ENCODE data around the gene PLEKHO1. TPM values are rescaled to one million over a fixed set of nuclear protein-coding genes. Genes with fewer than 3 reads are reported as not detected.
A peak's percentile ranks its signal among the peaks of the same experiment; 100 is the strongest.

The PLEKHO1 gene
- total and polyA plus RNA-seq, 2 of the 4 experiments (the other 2 are of a cell fraction): 51.4 to 56.0 TPM

GRCh38 chr1:150111670-150112069 lies 38.0 kb upstream of the PLEKHO1 start:
- no peak overlapping the region for H3K4me3 ChIP-seq (ENCODE audit: insufficient read depth, low read depth, low read length)
- no peak overlapping the region for H3K56ac ChIP-seq (ENCODE audit: extremely low read depth, insufficient read depth, low read length)
- no peak for DNase-seq
- no peak overlapping the region for H2AFZ ChIP-seq (replicated peaks; ENCODE audit: low read length, poor library complexity)
- H3K23ac ChIP-seq (ENCODE audit: low read depth, low read length): no peak overlapping the region
- CTCF ChIA-PET: no interaction called here
- no peak for ATAC-seq (ENCODE audit: low read depth)
- H4K20me1 ChIP-seq (ENCODE audit: insufficient read depth, low read length): no peaks in the 10 kb centered on the region
- dilution Hi-C loops (cut with HindIII; ENCODE audit: low sequenced_read_pairs, unreplicated experiment) (no loop called here), in situ Hi-C loops (cut with MboI; ENCODE audit: low sequenced_read_pairs) (no loop called here), intact Hi-C loops (cut with micrococcal nuclease) (no loop called here)
- H4K8ac ChIP-seq (ENCODE audit: low read depth in 2 of 2, low read length in 2 of 2): no peak overlapping the region
- no peaks in the 10 kb centered on the region for H3K27me3 ChIP-seq (ENCODE audit: control insufficient read depth, insufficient read depth, low read length)
- H3K4me1 ChIP-seq (ENCODE audit: control insufficient read depth, insufficient read depth, low read length): no peaks in the 10 kb centered on the region
- H3K9me1 ChIP-seq (ENCODE audit: insufficient read depth, low read length): 0 out of 2 replicates have a peak, but pooled peaks cover 3% of the 10 kb centered on the region
- no peak overlapping the region for H2BK15ac ChIP-seq (ENCODE audit: low read depth, low read length)
- H3K9me3 ChIP-seq (ENCODE audit: control insufficient read depth, insufficient read depth, low read length): peaks cover 3% of the 10 kb centered on the region
- H4K5ac ChIP-seq (ENCODE audit: low read depth, low read length): no peak overlapping the region
- H2BK5ac ChIP-seq (ENCODE audit: low read depth, low read length, poor library complexity, severe bottlenecking): no peak overlapping the region
- no peak overlapping the region for H2AK5ac ChIP-seq (ENCODE audit: low read depth, low read length)
- H2BK20ac ChIP-seq (ENCODE audit: low read depth, low read length): no peak overlapping the region
- no peak overlapping the region for H3K18ac ChIP-seq (ENCODE audit: low read depth, low read length)
- no peaks in the 10 kb centered on the region; a peak in 1 of 4 replicates for H3K79me1 ChIP-seq (ENCODE audit: low read depth in 1 of 2, low read length in 2 of 2)
- TF ChIP-seq MXI1 (IDR thresholded peaks at IDR 0.05; ENCODE audit: borderline replicate concordance, low read depth, low read length) (no peak), RFX5 (IDR thresholded peaks at IDR 0.05; ENCODE audit: low read depth, low read length) (no peak), BHLHE40 (IDR thresholded peaks at IDR 0.05; ENCODE audit: low read depth, low read length) (no peak), NFE2L2 (IDR thresholded peaks at IDR 0.05; ENCODE audit: low read depth, low read length) (no peak), ELK1 (IDR thresholded peaks at IDR 0.05; ENCODE audit: borderline replicate concordance, low read depth, low read length) (no peak), POLR2A (IDR thresholded peaks at IDR 0.05; ENCODE audit: low read depth, low read length) (no peak), MAFK (IDR thresholded peaks at IDR 0.05; ENCODE audit: low read depth, low read length) (no peak), FOS (IDR thresholded peaks at IDR 0.05; ENCODE audit: low read depth, low read length) (no peak), SMC3 (IDR thresholded peaks at IDR 0.05; ENCODE audit: low read depth, low read length) (no peak), RCOR1 (IDR thresholded peaks at IDR 0.05; ENCODE audit: insufficient replicate concordance, low read length) (no peak), CEBPB (IDR thresholded peaks at IDR 0.05; ENCODE audit: low read depth, low read length) (no peak), CTCF (conservative IDR thresholded peaks at IDR 0.05; ENCODE audit: low read depth, low read length) (no peak), MAZ (IDR thresholded peaks at IDR 0.05; ENCODE audit: borderline replicate concordance, low read depth, low read length) (no peak), CHD1 (IDR thresholded peaks at IDR 0.05; ENCODE audit: low read depth, low read length) (no peak), RAD21 (IDR thresholded peaks at IDR 0.05; ENCODE audit: low read length) (no peak)
- TF ChIP-seq, protein P1, sequence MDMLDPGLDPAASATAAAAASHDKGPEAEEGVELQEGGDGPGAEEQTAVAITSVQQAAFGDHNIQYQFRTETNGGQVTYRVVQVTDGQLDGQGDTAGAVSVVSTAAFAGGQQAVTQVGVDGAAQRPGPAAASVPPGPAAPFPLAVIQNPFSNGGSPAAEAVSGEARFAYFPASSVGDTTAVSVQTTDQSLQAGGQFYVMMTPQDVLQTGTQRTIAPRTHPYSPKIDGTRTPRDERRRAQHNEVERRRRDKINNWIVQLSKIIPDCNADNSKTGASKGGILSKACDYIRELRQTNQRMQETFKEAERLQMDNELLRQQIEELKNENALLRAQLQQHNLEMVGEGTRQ (IDR thresholded peaks at IDR 0.05; ENCODE audit: low read depth, low read length): no peak
- WGBS, 2 experiments (ENCODE audit: extremely low coverage in 2 of 2, insufficient read length in 1 of 2): no CpG with 5 or more reads among the region's 5 CpGs
- peaks cover 5% of the 10 kb centered on the region for H3K36me3 ChIP-seq (ENCODE audit: control insufficient read depth, insufficient read depth, low read length)
- no peak overlapping the region for H3K4ac ChIP-seq (ENCODE audit: low read depth, low read length)
- no peak overlapping the region for H2BK120ac ChIP-seq (ENCODE audit: low read depth, low read length)
- H3K9ac ChIP-seq (ENCODE audit: low read depth, low read length): no peak overlapping the region
- peak overlapping the region; percentile 50; the same call in 1 of the 2 replicates for H3K4me2 ChIP-seq (ENCODE audit: low read depth, low read length)
- no peak overlapping the region for H4K91ac ChIP-seq (ENCODE audit: insufficient read depth, low read depth, low read length)
- BruUV-seq (replicated peaks): no TSS peak
- no peak overlapping the region for H3K27ac ChIP-seq (ENCODE audit: insufficient read depth, low read length)
- H3K14ac ChIP-seq (replicated peaks; ENCODE audit: low read depth, low read length): no peak overlapping the region
- no peak overlapping the region for H2AK9ac ChIP-seq (replicated peaks; ENCODE audit: low read depth, low read length, poor library complexity)
- POLR2A ChIA-PET (ENCODE audit: unreplicated experiment): no interaction called here
